Natural killer cell treated with Interleukin-12 subunit alpha and Interleukin-12 subunit beta and Interleukin-15 and Interleukin-18, amount 100 ng/mL, for 72 hours (primary cell): ENCODE data around the gene HARS1. TPM values are rescaled to one million over a fixed set of nuclear protein-coding genes. Genes with fewer than 3 reads are reported as not detected.
"Not testable (repeated sequence)": the region's sequence is repeated elsewhere in the genome, so short reads cannot be mapped to it uniquely, and the experiment has no call there.

Source experiments
- ATAC-seq, 2 donors: fragments of 150-1000 bp; cut with Tn5 transposase in 1 of 2; sonication (Bioruptor Pico), chemical (Tn5 transposase) in 1 of 2; 2 replicates each; pipeline ENCODE4 v1.10.0; 2021
- DNase-seq: peaks from one replicate; pipeline ENCODE4 v3.0.0; 2022; ENCODE audit warnings: low spot score
- H3K27ac Mint-ChIP-seq, 2 donors: 1 replicate in 1 of 2; 2 replicates in 1 of 2; pipeline ENCODE4 v1.8.0; 2022; ENCODE audit warnings: mixed read lengths in 2 of 2, mild to moderate bottlenecking in 1 of 2, moderate library complexity in 1 of 2
- H3K27me3 Mint-ChIP-seq, 2 donors: 1 replicate in 1 of 2; 2 replicates in 1 of 2; pipeline ENCODE4 v1.8.0; 2022; ENCODE audit warnings: mixed read lengths in 2 of 2
- H3K36me3 Mint-ChIP-seq: one replicate; pipeline ENCODE4 v1.8.0; 2022; ENCODE audit warnings: mixed read lengths
- H3K4me1 Mint-ChIP-seq, 2 donors: 1 replicate in 1 of 2; 2 replicates in 1 of 2; pipeline ENCODE4 v1.8.0; 2022; ENCODE audit warnings: low read depth in 2 of 2, mixed read lengths in 2 of 2, mild to moderate bottlenecking in 1 of 2
- H3K4me3 Mint-ChIP-seq: one replicate; pipeline ENCODE4 v1.8.0; 2022; ENCODE audit warnings: mixed read lengths
- H3K9me3 Mint-ChIP-seq: 2 replicates; pipeline ENCODE4 v1.8.0; 2022; ENCODE audit warnings: mixed read lengths
- total RNA-seq, 2 donors: library from RNA; stranded (reverse); gene quantifications; one replicate each; pipeline ENCODE4 v1.2.3, GENCODE V29; 2022

Gene HARS1
- total RNA-seq, 2 donors from 2014 or later = 104 to 113 TPM

DNA sequence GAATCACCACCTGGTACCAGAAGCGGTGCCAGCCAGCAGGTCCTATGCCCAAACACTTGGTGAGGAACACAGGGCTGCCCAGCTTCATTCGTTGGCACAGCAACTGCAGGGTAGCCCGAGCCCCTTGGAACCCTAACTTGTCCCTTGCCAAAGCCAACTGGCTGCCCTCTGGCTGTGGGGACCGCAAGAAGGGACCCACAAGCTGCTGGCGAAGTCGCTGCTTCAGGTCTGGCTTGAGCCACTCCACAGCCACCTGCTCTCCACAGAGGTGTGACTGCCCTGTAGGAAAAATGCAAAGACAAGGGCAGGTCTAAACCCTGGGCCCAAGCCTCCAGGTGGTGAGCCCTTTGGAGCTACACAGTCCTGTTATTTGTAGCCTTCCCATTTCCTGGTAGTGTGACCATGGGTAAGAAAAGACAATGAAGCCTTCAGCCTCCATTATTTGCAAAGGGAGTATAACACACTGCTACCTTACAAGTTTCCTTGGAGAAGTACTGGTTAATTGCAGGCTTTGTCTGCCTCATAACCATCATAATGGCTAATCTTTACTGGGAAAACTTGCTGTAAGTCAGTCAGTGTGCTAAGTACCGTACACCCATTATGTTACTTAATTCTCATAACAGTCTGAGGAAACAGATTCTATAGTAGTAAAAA lies 19.6 kb downstream of the HARS1 start:
- peaks cover 17 to 20% of the 10 kb centered on the region in 2 donors for H3K4me1 Mint-ChIP-seq
- no peaks in the 10 kb centered on the region for H3K27me3 Mint-ChIP-seq
- no peaks in the 10 kb centered on the region for H3K9me3 Mint-ChIP-seq
- H3K27ac Mint-ChIP-seq = no peak overlapping the region
- DNase-seq (no peak), ATAC-seq (no peak)
- H3K4me3 Mint-ChIP-seq = no peak overlapping the region
- peaks cover 25% of the 10 kb centered on the region for H3K36me3 Mint-ChIP-seq

DNA sequence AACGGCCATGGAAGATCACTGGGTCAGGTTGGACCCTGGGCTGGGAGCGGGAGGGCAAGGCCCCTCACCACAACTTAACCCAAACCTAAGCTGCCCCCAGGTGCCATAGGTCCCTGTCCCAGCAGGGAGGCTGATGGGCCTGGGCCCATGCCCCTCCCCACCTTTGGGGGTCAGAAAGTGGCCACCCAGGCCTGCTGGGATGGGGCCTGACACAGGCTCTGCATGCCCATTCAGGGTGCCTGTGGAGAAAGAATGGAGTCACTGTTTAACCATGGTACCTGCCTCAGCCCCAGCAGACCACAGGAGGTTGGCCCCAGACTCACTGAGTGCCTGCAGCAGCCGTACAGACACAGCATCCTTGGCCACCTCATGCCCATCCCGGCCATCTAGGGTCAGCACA lies 20.1 kb downstream of the HARS1 start:
- Mint-ChIP-seq H3K36me3 (peaks cover 25% of the 10 kb centered on the region), H3K4me1 (peaks cover 22 to 25% of the 10 kb centered on the region in 2 donors)
- not testable (repeated sequence) for DNase-seq, H3K4me3 Mint-ChIP-seq, ATAC-seq, H3K27ac Mint-ChIP-seq, H3K9me3 Mint-ChIP-seq, H3K27me3 Mint-ChIP-seq

DNA sequence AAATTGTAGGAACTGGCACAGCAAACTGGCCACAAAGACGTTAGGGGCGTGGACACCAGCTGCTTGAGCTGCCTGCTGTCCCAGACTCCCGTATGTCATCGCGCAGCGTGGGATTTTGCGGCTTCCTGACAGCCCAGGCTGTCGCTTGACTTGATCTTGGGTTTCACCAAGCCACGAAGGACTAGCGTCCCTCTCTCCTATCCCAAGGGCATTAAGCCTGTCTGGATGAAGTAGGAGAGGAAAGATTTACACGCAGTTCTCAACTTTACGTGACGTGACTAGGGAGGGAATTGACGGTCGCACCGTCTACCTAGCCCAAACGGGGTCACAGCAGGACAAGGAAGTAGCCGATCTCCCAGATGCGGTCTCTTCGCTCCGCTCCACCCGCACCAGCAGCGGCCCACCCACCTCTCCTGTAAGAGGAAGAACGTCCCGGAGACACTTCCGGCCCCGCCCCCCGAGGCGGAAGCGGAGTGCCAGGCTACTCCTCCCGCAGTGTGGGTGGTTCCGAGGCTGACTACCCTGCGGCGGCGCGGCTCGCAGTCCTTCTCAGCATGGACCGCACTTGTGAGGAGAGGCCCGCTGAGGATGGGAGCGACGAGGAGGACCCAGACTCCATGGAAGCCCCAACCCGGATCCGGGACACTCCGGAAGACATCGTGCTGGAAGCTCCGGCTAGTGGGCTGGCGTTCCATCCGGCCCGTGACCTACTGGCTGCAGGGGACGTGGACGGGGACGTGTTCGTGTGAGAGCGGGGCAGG lies 26.6 kb downstream of the HARS1 start, which contains the start of gene WDR55:
Gene WDR55, plus strand, starts transcription at position 546 of the 761 bp plus-strand sequence. Its CDS starts 9 bp downstream, at position 555.
- no peaks in the 10 kb centered on the region for H3K9me3 Mint-ChIP-seq
- H3K4me3 Mint-ChIP-seq = peak within 1 kb of the TSS; percentile 99
- H3K36me3 Mint-ChIP-seq = peaks cover 41% of the 10 kb centered on the region
- no peaks in the 10 kb centered on the region for H3K27me3 Mint-ChIP-seq
- DNase-seq (peak; percentile 99), ATAC-seq (peak; percentile 98 to 99)
- H3K4me1 Mint-ChIP-seq = peaks cover 29 to 35% of the 10 kb centered on the region in 2 donors
- H3K27ac Mint-ChIP-seq = peak within 1 kb of the TSS; percentile 95 to 99

- Mint-ChIP-seq H3K4me3 (peak overlapping the region; percentile 99), H3K27ac (peak overlapping the region; percentile 95 to 99), H3K36me3 (peaks cover 45% of the 10 kb centered on the region), H3K9me3 (no peaks in the 10 kb centered on the region), H3K4me1 (peaks cover 29 to 35% of the 10 kb centered on the region in 2 donors), H3K27me3 (no peaks in the 10 kb centered on the region)
- no peak for ATAC-seq
- DNase-seq = no peak
Observed at GRCh38 chr5:140664030-140664358, 27.2 kb downstream of the HARS1 start.

DNA sequence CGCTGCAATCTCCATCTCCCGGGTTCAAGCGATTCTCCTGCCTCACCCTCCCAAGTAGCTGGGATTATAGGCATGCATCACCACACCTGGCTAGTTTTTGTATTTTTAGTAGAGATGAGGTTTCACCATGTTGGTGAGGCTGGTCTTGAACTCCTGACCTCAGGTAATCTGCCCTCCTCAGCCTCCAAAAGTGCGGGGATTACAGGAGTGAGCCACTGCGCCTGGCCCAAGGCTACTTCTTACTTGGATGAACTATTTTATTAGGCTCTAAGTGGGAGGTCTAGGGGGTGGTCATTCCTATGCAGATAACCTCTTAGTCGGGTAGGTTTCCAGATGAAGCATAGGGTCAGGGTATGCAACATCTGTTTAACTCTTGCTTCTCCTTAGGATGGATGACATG lies 30.8 kb downstream of the HARS1 start:
- ATAC-seq, DNase-seq, H3K4me3 Mint-ChIP-seq, H3K27me3 Mint-ChIP-seq, H3K27ac Mint-ChIP-seq, H3K9me3 Mint-ChIP-seq: not testable (repeated sequence)
- Mint-ChIP-seq H3K36me3 (peaks cover 47% of the 10 kb centered on the region), H3K4me1 (peaks cover 12 to 17% of the 10 kb centered on the region in 2 donors)

GRCh38 chr5:140658870-140659269 lies 32.3 kb downstream of the HARS1 start:
- DNase-seq (no peak), ATAC-seq (no peak)
- Mint-ChIP-seq H3K4me3 (no peak overlapping the region), H3K4me1 (peaks cover 9 to 11% of the 10 kb centered on the region in 2 donors), H3K27me3 (no peaks in the 10 kb centered on the region), H3K9me3 (no peaks in the 10 kb centered on the region), H3K27ac (no peak overlapping the region), H3K36me3 (peaks cover 60% of the 10 kb centered on the region)

- Mint-ChIP-seq H3K27ac (peak overlapping the region; percentile 92 to 96), H3K36me3 (peaks cover 13% of the 10 kb centered on the region), H3K4me3 (peak overlapping the region; percentile 100), H3K27me3 (no peaks in the 10 kb centered on the region), H3K4me1 (peaks cover 18 to 24% of the 10 kb centered on the region in 2 donors), H3K9me3 (no peaks in the 10 kb centered on the region)
- ATAC-seq (no peak), DNase-seq (no peak)
Observed at GRCh38 chr5:140647042-140647419, 44.1 kb downstream of the HARS1 start.

- Mint-ChIP-seq H3K4me1 (peaks cover 33 to 34% of the 10 kb centered on the region in 2 donors), H3K27ac (no peak overlapping the region), H3K4me3 (no peak overlapping the region), H3K27me3 (no peaks in the 10 kb centered on the region), H3K9me3 (peaks cover 3% of the 10 kb centered on the region), H3K36me3 (peaks cover 5% of the 10 kb centered on the region)
- no peak for DNase-seq
- ATAC-seq = no peak
Observed at GRCh38 chr5:140642718-140643117, 48.5 kb downstream of the HARS1 start.

- Mint-ChIP-seq H3K27me3 (no peaks in the 10 kb centered on the region), H3K36me3 (peaks cover 5% of the 10 kb centered on the region), H3K4me1 (peaks cover 29 to 30% of the 10 kb centered on the region in 2 donors), H3K27ac (peak overlapping the region in 1 of 2 donors; percentile 48), H3K9me3 (peaks cover 3% of the 10 kb centered on the region), H3K4me3 (no peak overlapping the region)
- DNase-seq (no peak), ATAC-seq (no peak)
Observed at GRCh38 chr5:140641716-140642115, 49.5 kb downstream of the HARS1 start.

- Mint-ChIP-seq H3K4me3 (peak within 1 kb of the TSS; percentile 99), H3K36me3 (peaks cover 5% of the 10 kb centered on the region), H3K27ac (peak within 1 kb of the TSS; percentile 84 to 93), H3K4me1 (peaks cover 24 to 25% of the 10 kb centered on the region in 2 donors), H3K27me3 (no peaks in the 10 kb centered on the region), H3K9me3 (peaks cover 3% of the 10 kb centered on the region)
- ATAC-seq = peak; percentile 99 to 100
- peak; percentile 98 for DNase-seq
Observed at GRCh38 chr5:140639148-140639981, 51.8 kb downstream of the HARS1 start, which contains the start of gene TMCO6. TMCO6 (plus strand) TSS chr5:140639451; CDS start chr5:140639528, 77 bp downstream.

DNA sequence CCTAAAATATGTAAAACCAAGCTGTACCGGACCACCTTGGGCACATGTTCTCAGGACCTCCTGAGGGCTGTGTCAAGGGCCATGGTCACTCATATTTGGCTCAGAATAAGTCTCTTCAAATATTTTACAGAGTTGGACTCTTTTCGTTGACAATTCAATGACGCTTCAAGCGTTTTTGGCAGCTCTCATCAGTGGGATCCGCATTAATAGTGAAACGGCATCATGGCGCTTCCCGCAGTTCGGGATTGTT lies 52.3 kb downstream of the HARS1 start:
- not testable (repeated sequence) for H3K9me3 Mint-ChIP-seq
- Mint-ChIP-seq H3K4me1 (peaks cover 27 to 29% of the 10 kb centered on the region in 2 donors), H3K27ac (peak overlapping the region; percentile 84 to 93)

DNA sequence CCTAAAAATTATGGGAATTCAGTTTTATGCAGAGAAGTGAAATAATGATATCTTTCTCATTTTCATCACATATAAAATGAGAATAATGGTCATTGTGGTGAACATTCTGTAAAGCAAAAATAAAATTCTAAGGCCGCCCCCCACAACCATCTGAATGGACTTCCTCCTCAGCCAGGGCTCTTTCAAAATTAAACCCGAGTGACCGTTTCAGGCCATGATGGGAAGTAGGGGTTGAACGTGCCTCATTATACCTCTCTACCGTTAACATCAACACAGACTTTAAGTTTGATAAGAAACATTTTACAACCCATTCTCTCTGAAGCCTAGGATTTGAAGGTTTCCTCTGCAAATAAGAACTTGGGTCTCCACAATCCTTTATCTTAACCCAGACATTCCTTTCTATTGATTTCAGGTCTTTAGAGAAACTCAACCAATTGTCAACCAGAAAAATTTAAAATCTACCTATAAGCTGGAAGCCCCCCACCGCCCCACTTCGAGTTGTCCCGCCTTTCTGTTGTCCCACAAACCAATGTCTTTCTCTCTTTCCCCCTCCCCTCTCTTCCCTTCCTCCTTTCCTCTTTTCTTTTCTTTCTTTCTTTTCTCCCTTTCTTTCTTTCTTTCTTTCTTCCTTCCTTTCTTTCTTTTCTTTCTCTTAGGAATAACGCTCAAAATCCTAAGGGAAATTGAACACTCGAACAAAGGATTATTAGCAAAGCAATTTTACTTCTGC lies 53.6 kb downstream of the HARS1 start:
- Mint-ChIP-seq H3K4me1 (peaks cover 37 to 38% of the 10 kb centered on the region in 2 donors), H3K9me3 (peaks cover 3% of the 10 kb centered on the region), H3K36me3 (peaks cover 5% of the 10 kb centered on the region), H3K4me3 (peak overlapping the region; percentile 54), H3K27ac (peak overlapping the region; percentile 84 to 93), H3K27me3 (peaks cover 0 to 4% of the 10 kb centered on the region in 2 donors)
- DNase-seq (no peak), ATAC-seq (no peak)

More for the DNA sequence above, 52.3 kb downstream of the HARS1 start:
- ATAC-seq, H3K36me3 Mint-ChIP-seq, H3K27me3 Mint-ChIP-seq, DNase-seq: not testable (repeated sequence)
- peak overlapping the region; percentile 99 for H3K4me3 Mint-ChIP-seq
